ENCODE data around the gene MRE11. TPM values are rescaled to one million over a fixed set of nuclear protein-coding genes. Genes with fewer than 3 reads are reported as not detected.
"Not testable (repeated sequence)": the region's sequence is repeated elsewhere in the genome, so short reads cannot be mapped to it uniquely, and the experiment has no call there.

Gene MRE11
- total RNA-seq, 2 experiments from 2014 or later: 41.4 to 41.6 TPM

DNA sequence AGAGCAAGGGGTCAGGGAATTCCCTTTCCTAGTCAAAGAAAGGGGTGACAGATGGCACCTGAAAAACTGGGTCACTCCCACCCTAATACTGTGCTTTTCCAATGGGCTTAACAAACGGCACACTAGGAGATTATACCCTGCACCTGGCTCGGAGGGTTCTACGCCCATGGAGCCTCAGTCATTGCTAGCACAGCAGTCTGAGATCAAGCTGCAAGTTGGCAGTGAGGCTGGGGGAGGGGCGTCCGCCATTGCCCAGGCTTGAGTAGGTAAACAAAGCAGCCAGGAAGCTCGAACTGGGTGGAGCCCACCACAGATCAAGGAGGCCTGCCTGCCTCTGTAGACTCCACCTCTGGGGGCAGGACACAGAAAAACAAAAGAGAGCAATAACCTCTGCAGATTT lies 123.1 kb downstream of the MRE11 start:
- H3K27me3 Mint-ChIP-seq, H3K27ac Mint-ChIP-seq, H3K4me1 Mint-ChIP-seq: not testable (repeated sequence)

More for the DNA sequence above, 123.1 kb downstream of the MRE11 start:
- H3K9me3 Mint-ChIP-seq, DNase-seq, H3K36me3 Mint-ChIP-seq, H3K4me3 Mint-ChIP-seq: not testable (repeated sequence)

Other genes with a start within 250 kb of the MRE11 start
- not detected for gene IZUMO1R, start 189.3 kb downstream of the MRE11 start, total RNA-seq
- gene GPR83, start 92.4 kb downstream of the MRE11 start, total RNA-seq: under 1 TPM in 1 of 2 experiments, not detected in 1; 0.06 TPM
- 10 to 100 TPM; 19.8 to 20.9 TPM for gene ANKRD49, start 140 bp upstream of the MRE11 start, total RNA-seq
- gene C11orf97, start 18.6 kb upstream of the MRE11 start, total RNA-seq: not detected
- 1 to 10 TPM; 5.9 to 6.2 TPM for gene FUT4, start 50.1 kb upstream of the MRE11 start, total RNA-seq
- under 1 TPM; 0.16 to 0.21 TPM for gene PIWIL4, start 73.5 kb upstream of the MRE11 start, total RNA-seq

Data from activated naive CD8-positive, alpha-beta T cell treated with anti-CD3 and anti-CD28 coated beads for 36 hours (primary cell).